HG03196 (cell line): ENCODE data around the gene TMOD4.
A peak's percentile ranks its signal among the peaks of the same experiment; 100 is the strongest.

Experiments used
- ATAC-seq: cut with Tn5 transposase; IDR thresholded peaks from one replicate; pipeline ENCODE4 v1.9.1; 2021; ENCODE audit not compliant: unreplicated experiment

Gene TMOD4

GRCh38 chr1:151176514-151177045 lies 799 bp upstream of the TMOD4 start:
- ATAC-seq, result no peak

GRCh38 chr1:151175041-151175741 lies 590 bp downstream of the TMOD4 start:
- no peak for ATAC-seq

GRCh38 chr1:151171190-151171589 lies 4.6 kb downstream of the TMOD4 start:
- ATAC-seq, result no peak

GRCh38 chr1:151167116-151167515 lies 8.7 kb downstream of the TMOD4 start:
- no peak for ATAC-seq

- no peak for ATAC-seq
Observed at GRCh38 chr1:151166505-151166956, 9.2 kb downstream of the TMOD4 start.

- peak; percentile 83 for ATAC-seq
Observed at GRCh38 chr1:151165738-151166504, 9.9 kb downstream of the TMOD4 start, which contains the start of the genes LYSMD1 and SCNM1. Gene LYSMD1, minus strand, starts transcription at chr1:151165902. Its CDS starts 644 bp downstream, at chr1:151165258. Gene SCNM1, plus strand, starts transcription at chr1:151166144. Its CDS starts 9 bp downstream, at chr1:151166153.

- no peak for ATAC-seq
Observed at GRCh38 chr1:151165281-151165737, 10.5 kb downstream of the TMOD4 start.

GRCh38 chr1:151164732-151165280 lies 11.0 kb downstream of the TMOD4 start:
- no peak for ATAC-seq

GRCh38 chr1:151159373-151159772 lies 16.4 kb downstream of the TMOD4 start:
- ATAC-seq, result no peak

- no peak for ATAC-seq
Observed at GRCh38 chr1:151158751-151159251, 17.0 kb downstream of the TMOD4 start.

- ATAC-seq, result no peak
Observed at GRCh38 chr1:151158326-151158725, 17.5 kb downstream of the TMOD4 start.

- ATAC-seq, result no peak
Observed at GRCh38 chr1:151157067-151157531, 18.7 kb downstream of the TMOD4 start.

- ATAC-seq, result peak; percentile 68
Observed at GRCh38 chr1:151156515-151156819, 19.3 kb downstream of the TMOD4 start, which contains the start of gene TNFAIP8L2. Gene TNFAIP8L2, plus strand, starts transcription at chr1:151156649. Its CDS starts 2,049 bp downstream, at chr1:151158698.

- no peak for ATAC-seq
Observed at GRCh38 chr1:151147665-151148064, 28.1 kb downstream of the TMOD4 start.

GRCh38 chr1:151147132-151147503 lies 28.7 kb downstream of the TMOD4 start:
- ATAC-seq, result no peak

GRCh38 chr1:151146412-151147131 lies 29.2 kb downstream of the TMOD4 start, which contains the start of gene SEMA6C:
Gene SEMA6C, minus strand, starts transcription at chr1:151146631. Its CDS starts 4,010 bp downstream, at chr1:151142621.
- peak; percentile 95 for ATAC-seq

GRCh38 chr1:151146072-151146411 lies 29.7 kb downstream of the TMOD4 start:
- ATAC-seq, result no peak

GRCh38 chr1:151145304-151146071 lies 30.3 kb downstream of the TMOD4 start:
- ATAC-seq, result no peak

- ATAC-seq, result no peak
Observed at GRCh38 chr1:151144474-151145303, 31.1 kb downstream of the TMOD4 start.
